ENCODE results near the gene PROKR1.

The PROKR1 gene

DNA sequence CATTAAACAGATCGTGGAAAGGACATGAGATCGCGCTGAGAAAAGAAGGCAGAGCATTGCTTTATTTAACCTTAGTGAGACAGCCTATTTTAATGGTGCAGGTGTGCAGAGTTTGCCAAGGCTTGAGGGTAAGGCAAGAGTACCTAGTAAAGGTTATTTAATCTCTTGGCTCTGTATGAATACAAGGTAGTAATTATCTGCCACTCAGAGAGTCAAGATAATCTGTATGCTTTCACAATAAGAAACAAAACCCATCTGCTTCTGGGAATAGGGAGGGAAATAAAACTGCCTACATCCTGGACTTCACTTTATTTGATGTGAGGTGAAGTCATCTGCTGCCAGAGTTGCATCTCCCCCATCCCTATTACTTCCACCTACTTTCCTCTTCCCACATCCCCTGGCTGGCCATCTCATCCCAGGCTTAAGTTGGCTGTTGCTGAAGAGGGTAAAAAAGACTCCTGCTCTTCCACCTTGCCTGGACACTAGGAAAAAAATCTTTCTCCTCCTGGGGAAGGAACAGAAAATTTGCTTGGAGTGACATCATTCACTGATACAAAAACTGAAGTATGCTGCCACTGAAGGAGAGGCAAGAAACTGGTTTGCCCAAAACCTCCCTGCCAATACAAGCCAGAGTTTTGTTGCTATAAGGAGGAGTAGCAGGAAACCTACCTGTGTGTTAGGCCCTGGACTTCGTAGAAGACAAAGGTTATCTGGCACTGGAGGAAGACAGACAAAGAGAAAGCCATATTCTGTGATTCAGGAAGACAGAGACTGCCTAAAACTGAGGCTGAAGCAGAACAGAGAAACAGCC, 55.4 kb downstream of the PROKR1 start:
- no peak for DNase-seq (ENCODE audit: low read depth)

GRCh38 chr2:68700560-68700959, 57.2 kb downstream of the PROKR1 start:
- DNase-seq (ENCODE audit: low read depth), result no peak

- no peak for DNase-seq (ENCODE audit: low read depth)
Observed at GRCh38 chr2:68706637-68707036, 63.3 kb downstream of the PROKR1 start.
